NCI-H2171 (cell line): Measurements from ENCODE around the gene TMX1.

Source experiments
- DNase-seq: peaks from one replicate; lab custom pipeline; 2025; lab: John Stamatoyannopoulos, UW

TMX1 gene

DNA sequence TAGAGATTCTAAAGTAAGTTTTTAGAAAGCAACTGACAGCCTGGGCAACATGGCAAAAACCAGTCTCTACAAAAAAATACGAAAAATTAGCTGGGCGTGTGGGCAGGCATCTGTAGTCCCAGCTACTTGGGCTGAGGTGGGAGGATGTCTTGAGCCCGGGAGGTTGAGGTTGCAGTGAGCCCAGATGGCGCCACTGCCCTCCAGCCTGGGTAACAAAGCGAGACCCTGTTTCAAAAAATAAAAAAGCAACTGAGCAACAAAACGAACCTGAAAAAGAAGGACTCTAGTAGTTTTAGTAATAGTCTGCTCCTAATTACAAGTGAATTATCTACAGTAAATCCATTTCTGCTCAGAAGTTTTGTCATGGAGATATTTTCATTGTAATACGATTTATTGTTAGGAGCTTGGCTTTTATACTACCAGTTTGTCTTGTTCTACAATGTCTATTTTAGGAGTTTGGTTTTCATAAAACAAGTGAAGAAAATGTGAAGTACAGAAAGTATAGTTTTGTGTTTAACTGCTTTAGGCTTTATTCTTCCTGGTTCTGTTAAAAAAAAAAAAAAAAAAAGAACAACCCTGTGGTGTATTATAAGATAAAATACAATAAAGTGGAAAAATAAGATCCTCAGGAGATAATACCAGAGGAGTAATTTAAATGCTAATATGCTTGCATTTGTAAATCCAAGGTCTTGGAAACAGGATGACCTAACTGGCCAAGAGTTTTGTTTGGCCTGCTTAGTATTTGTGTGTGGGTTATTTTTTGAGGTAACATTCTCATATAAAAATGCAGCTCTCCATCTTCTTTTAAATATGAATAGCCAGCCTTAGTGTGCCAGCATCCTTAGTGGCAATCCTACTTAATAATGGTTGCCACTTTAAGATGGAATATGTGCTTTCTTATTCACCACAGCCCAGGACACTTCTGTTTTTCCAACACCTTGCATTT, 2.8 kb downstream of the TMX1 start:
- no peak for DNase-seq

DNA sequence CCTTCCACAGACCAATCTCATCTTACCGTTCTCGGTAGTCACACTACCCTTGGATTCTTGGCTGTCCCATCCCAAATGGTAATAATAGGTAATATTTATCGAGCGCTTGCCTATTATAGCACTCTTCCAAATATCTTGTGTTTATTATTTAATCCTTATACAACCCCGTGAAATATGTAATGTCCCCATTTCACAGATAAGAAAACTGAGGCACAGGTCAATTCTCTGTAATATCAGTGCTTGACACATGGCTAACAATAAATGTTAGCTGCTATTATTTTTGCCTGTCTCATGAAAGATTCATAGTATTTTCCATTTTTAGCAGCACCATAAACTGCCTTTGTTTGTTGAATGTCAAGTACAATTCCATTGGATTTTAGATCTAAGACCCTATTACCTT, 4.5 kb downstream of the TMX1 start:
- no peak for DNase-seq

DNA sequence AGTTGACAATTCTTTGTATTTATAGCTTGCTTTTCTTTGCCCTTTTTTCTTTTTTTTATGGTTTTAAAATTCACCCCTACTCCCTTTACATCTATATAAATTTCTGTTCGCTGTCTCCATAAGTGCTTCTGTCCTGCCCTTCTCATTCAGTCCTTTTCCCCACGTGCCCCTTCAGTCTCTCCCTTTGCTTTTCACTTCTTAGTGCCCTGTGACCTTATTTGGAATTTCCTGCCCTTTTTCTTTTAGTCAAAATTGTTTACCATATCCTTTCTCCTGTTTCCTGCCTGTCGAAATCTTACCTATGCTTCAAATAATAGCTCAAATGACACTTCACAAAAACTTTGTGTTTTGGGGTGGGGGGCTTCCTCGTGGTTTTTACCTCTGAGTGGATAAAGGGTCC, 6.0 kb downstream of the TMX1 start:
- no peak for DNase-seq

DNA sequence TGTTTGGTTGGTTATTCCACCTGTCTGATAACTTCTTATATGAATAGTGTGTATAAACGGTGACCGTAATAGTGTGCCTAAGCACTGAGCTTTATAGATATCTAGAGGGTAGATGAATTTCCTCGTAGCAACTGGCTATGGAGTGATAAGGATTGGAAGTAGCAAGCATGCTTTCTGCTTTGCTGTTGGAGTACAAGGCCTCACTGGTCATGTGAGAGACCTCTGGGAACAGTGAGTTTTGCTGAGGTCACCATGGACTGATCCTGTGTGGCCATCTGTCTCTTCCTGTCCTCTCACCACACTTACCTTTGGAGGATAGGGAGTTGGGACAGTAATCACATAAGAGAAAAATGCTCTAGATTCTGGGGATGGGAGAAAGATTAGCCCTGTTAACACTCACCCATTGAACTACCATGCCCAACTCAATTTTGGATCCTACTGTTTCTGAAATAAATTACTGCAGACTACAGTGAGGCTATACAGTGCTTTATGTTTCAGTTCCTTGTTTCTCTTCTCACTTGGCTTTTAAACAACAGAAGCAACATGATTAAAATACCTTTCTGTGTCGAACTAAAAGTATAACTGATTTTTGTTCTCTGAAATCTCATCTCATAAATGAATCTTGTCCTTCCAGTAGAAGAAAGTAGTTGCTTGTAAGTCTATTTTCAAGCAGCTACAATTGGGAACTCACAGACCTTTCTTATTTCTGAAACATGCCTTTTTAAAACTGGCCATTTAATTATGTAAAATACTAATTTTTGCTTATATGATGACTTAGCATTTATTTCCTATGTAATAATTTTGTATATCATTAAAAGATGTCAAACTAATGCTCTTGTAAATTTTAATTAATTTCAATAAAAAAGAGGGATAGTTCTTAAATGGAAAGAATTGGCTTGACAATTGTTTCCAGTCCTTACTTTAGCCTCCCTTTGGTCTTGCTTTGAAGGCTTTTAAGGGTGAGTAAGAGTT, 8.3 kb downstream of the TMX1 start:
- no peak for DNase-seq

DNA sequence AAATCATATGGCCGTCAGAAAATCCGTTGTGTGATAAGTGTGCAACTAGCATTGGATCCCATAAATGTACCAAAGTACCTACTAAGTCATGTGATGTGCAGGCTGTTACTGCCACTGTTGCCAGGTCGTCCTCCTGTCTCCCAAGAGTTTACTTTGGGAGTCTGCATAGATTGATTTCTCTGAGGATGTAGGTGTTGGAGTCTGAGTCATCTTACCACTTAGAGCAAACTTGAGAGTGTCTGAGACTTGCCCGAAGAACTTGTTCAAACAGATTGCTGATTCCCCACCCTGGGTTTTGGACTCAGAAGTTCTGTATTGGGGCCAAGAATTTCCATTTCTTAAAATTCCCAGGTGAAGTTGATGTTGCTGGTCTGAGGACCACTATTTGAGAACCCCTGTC, 11.4 kb downstream of the TMX1 start:
- no peak for DNase-seq

DNA sequence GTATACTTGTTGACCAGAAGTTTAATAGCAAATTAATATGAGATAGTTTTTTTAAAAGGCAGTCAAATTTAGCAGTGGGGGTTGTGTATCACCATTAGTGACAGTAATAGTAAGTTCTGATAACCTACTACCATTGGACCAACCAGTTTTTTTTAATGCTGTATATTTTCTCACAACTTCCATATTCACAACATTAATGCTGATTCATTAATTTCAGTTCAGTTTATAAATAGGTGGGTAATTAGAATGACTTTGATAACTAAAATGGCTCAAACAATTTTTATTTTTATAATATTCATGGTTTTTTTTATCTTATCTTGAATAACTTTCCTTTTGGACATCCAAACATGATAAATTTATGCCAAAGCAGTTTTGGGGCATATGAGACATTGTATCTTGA, 13.8 kb downstream of the TMX1 start:
- DNase-seq, result no peak

DNA sequence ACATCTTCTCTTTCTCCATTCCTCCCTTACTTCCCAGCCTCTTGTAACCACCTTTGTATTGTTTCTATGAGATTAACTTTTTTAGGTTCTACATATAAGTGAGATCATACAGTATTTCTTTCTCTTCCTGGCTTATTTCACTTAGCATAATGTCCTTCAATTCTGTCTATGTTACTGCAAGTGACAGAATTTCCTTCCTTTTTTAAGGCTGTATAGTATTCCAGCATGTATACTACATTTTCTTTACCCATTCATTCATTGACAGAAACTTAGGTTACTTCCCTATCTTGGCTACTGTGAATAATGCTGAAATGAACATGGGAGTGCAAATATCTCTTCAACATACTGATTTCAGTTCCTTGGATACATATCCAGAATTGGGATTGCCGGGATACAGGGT, 18.2 kb downstream of the TMX1 start:
- DNase-seq, result no peak

DNA sequence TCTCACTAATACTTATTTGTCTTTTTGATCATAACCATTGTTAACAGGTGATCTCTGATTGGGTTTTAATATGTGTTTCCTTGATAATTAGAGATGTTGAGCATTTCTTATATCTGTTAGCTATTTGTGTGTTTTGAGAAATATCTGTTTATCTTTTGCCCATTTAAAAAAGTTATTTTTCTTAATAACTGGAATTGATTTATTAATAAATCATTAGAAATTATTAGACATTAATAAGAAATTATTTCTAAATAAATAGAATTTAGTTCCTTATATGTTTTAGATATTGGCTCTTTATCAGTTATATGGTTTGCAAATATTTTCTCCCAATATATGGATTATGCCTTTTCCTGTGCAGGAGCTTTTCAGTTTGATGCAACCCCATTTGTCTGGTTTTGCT, 18.7 kb downstream of the TMX1 start:
- DNase-seq, result no peak

DNA sequence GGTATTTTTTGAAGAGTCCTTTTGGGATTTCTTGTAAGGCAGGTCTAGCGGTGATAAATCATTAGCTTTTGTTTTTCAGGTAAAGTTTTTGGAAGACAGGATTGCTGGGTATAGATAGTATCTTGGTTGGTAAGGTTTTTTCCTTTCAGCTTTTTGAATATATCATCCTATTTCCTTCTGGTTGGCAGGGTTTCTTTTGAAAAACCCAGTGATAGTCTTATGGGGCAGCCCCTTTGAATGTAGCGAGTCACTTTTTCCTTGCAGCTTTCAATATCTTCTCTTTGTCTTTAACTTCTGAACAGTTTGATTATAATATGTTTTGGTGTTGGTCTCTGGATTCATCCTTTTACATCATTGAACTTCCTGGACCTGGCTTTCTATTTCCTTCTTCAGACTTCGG, 20.2 kb downstream of the TMX1 start:
- DNase-seq, result no peak

DNA sequence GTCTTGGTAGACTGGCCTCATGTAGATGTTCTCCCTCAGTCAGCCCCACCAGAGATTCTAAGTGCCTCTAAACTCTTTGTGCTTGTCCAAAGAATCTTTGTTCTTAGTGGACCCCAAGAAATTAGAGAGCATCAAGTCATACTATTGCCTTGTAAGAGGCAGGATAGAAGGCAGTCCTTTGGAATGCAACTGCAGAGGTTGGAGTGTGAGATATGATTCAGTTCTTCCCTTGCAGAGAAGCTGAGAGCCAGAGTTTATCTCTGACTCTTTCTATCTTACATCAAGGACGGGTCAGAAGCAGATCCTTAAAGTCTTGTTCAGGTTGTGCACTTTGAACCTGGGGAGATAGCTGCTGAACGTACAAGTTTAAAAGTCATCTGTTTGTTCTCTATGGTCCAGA, 21.1 kb downstream of the TMX1 start:
- no peak for DNase-seq

DNA sequence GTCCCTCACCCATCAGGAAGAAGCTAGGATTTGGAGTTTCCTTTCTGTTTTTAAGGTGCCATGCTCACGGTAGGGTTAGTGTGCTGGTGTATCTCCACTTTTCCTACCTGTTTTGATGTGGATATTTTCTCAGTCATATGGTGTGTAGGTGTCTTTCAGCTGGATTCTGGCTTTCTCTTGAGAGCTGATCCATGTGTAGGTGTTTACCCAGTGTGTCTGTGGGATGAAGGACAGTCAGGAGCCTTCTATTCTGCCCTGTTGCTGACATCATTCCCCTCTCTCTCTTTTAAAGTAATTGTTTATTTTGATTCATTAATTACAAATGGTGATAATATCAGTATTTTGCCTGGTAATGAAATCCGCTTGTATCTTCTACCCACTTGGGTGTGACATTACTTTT, 22.8 kb downstream of the TMX1 start:
- no peak for DNase-seq

DNA sequence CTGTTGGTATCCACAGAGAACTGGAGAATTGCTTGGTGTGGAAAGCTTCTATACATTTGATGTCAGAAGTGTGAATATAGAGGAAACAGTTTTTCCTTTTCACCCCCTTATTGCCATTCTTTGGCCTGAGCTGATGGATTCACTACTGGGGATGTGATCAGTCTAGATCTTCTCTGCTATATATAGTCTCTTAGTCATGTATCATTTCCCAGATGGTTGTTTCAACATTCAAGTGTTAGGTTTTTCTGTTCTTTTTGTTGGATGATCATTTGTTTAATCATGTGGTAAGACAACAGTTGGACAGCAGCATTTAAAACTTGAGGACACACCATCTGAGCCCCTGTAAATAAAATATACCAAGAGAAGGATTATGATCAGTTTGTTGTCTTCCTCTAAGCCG, 29.6 kb downstream of the TMX1 start:
- no peak for DNase-seq

DNA sequence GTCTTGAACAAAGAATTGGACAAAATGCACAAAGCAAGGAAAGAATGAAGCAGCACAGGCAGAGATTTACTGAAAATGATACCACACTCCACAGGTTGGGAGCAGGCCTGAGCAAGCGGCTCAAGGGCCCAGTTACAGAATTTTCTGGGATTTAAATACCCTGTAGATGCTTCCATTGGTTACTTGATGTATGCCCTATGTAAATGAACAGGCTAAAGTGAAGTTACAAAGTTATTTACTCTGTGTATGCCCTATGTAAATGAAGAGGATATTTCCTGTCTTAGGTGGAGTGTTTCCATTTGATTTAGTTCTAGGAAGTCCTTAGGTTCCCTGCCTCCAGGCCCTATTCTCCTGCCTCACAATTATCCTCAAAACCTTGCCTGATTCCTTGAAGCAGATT, 36.6 kb downstream of the TMX1 start:
- DNase-seq, result no peak

DNA sequence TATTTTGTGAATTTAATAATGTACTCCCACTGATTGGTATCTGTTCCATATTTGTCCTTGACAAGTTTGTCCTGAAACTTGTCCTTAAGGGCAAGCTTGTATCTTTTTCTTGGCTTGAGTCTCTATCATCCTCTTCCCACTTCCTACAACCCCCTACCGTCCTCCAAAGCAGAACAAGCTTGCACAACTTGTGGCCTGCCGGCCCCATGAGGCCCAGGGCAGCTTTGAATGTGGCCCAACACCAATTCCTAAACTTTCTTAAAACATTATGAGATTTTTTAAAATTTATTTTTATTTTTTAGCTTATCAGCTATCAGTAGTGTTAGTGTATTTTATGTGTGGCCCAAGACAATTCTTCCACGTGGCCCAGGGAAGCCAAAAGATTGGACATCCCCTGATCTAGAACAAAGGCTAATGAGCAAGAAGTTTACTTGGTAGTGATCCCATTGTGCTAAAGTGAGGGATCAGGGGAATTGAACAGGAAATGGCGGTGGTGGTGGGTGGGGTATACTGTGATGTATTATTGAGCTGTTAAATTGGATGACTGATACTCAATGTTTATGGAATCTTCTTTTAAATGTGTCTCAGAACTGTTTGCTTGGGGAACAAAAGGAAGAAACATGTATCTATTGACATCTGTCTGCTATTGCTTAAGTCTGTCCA, 37.8 kb downstream of the TMX1 start:
- no peak for DNase-seq

DNA sequence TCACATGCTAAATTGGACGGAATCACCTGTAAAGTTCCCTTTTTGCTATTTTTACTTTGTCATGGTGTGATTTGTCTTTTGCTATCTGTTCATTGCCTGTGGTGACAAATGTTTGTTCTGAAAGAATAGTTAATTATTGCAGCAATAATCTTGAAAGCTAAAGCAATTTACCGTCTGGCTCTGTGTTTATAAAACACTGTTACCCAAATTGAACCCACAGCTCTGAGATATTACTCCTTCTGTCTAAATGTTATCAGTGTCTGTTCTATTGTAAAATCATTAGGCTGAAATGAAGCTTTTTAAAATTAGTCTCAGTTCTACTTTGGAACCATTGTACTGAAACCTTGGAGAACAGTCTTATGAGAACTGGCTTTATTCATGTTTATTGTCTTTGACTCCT, 42.5 kb downstream of the TMX1 start:
- DNase-seq, result no peak

DNA sequence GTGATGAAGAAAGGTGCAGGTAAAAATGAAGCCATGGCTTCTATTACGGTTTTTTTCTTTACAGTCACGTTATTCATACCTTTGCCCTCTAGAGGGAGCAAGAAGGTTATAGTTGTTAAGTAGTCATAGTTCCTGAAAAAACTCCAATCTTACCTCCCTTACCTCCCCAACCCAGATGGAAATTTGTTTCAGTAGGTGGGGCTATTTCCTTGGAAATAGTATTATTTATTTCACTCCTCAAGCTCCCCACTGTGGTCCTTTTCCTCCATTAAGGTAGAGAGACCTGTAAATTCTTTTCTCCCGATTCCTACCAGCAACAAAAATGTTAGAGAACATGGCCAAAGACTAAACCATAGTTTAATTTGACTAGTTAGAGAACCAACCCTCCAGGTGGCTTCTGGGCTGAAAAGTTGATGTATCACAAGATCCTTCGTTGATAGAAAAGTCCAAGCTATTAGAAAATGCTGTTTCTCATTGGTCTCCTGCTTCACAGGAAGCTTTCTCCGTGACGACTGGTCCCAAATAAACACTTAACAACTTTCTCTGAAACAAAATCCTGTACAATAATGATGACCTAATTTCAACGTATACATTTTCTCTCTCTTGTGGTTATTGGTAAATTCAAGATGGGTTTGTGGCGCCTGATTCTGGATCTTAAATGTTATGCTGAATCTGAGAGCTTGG, 43.5 kb downstream of the TMX1 start:
- DNase-seq, result peak; percentile 96

DNA sequence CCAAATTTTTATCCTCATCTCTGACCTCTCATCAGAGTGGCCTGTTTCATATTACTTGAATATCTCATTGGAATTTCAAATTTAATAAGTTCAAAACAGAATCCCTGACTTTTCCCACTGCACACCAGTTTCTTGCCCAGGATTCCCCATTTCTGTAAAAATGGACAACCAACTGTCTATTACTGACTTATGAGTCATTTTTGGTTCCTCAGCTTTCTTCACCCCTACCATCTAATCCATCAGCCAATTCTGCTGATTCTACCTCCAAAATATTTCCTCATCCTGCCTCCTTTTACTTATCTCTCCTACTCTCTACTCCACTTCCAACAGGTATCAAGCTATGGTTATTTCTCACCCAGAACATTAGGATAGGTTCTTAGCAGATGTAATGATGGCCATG, 44.2 kb downstream of the TMX1 start:
- DNase-seq, result no peak

DNA sequence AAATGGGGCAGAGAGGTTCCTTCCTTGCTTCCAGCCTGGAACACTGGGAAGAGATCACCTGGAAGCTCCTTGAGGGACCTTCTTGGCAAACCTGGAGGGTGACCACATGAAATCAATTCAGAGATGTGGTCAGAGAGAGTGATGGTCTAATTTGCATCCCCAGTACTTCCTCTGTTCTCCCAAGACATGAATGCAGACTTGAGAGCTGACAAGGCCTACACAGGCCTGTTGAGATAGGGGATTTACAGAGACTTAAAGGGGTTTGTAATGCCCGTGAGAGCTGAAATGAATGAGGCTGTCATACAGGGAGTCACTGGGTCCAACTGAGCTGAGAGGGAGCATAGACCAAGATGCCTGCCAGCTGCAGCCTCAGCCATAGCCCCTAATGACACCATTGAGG, 45.1 kb downstream of the TMX1 start:
- DNase-seq, result no peak

DNA sequence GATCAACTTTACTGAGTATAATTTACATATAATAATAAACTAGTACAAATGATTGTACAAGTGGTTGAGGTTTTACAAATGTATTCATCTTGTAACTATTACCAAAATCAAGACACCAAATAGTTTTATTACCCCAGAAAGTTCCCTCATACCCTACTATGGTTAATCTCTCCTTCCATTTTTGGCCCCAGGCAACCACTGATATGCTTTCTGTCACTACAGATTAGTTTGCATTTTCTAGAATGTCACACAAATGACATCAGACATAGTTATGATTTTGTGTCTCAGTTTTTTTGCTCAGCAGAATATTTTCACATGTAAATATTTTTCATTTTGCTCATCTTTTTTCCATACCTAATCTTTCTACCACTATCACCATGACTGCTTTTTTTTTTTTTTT, 49.1 kb downstream of the TMX1 start:
- no peak for DNase-seq

DNA sequence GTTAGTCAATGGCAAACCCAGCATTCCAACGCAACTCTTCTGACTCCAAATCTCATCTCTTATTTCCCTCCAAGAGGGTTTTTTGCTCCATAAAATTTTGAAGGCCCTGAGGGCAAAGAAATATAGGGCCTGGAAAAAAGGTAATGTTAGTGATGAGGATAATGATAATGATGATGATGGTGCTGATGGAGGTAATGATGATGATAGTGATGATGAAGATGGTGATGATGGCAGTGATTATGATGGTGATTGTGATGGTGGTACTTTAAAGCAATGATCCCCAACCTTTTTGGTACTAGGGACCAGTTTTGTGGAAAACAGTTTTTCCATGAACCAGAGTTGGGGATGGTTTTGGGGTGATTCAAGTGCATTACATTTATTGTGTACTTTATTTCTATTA, 50.1 kb downstream of the TMX1 start:
- no peak for DNase-seq

DNA sequence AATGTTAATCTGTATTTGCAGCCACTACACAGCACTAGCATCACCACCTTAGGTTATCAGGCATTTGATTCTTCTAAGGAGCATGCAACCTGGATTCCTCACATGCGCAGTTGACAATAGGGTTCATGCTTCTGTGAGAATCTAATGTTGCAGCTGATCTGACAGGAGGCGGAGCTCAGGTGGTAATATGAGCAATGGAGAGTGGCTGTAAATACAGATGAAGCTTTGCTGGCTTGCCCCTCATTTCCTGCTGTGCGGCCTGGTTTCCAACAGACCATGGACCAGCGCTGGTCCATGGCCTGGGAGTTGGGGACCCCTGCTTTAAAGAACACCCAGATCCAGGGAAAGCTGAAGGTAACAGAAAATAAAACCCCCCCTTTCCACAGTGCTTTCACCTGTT, 51.0 kb downstream of the TMX1 start:
- DNase-seq, result no peak
